ENCODE results near the gene GJC1. TPM values are rescaled to one million over a fixed set of nuclear protein-coding genes. Genes with fewer than 3 reads are reported as not detected.

The GJC1 gene
- total and polyA plus RNA-seq, 4 donors: 3.9 to 44.3 (median 8.5) TPM

GRCh38 chr17:44840936-44841335, 10.8 kb upstream of the GJC1 start:
- H3K27ac ChIP-seq (ENCODE audit: low read depth in 1 of 2, low read length in 1 of 2): no peak overlapping the region
- no peak overlapping the region for H3K4me3 ChIP-seq
- WGBS, 2 donors: 70 to 81% methylated on average over 3 of the region's 3 CpGs
- H3K9me3 ChIP-seq (ENCODE audit: control insufficient read depth in 4 of 4, insufficient read depth in 3 of 4, low read length in 3 of 4): no peaks in the 10 kb centered on the region
- H3K36me3 ChIP-seq (ENCODE audit: control insufficient read depth in 4 of 4, insufficient read depth in 4 of 4, low read length in 4 of 4): no peaks in the 10 kb centered on the region
- H3K27me3 ChIP-seq (ENCODE audit: control insufficient read depth in 3 of 3, insufficient read depth in 3 of 3, low read length in 2 of 3): no peaks in the 10 kb centered on the region
- no peak for DNase-seq
- H3K4me1 ChIP-seq (ENCODE audit: control insufficient read depth in 5 of 5, insufficient read depth in 5 of 5, low read length in 5 of 5): peaks cover 0 to 23% (median 0%) of the 10 kb centered on the region in 5 donors
- ATAC-seq (ENCODE audit: insufficient read depth, low FRiP score): no peak
- no peak for TF ChIP-seq CTCF (IDR thresholded peaks at IDR 0.05; ENCODE audit: control extremely low read depth, extremely low read depth)
- no peak overlapping the region for H3K9ac ChIP-seq (ENCODE audit: insufficient read depth in 1 of 2, low read length in 2 of 2)

DNA sequence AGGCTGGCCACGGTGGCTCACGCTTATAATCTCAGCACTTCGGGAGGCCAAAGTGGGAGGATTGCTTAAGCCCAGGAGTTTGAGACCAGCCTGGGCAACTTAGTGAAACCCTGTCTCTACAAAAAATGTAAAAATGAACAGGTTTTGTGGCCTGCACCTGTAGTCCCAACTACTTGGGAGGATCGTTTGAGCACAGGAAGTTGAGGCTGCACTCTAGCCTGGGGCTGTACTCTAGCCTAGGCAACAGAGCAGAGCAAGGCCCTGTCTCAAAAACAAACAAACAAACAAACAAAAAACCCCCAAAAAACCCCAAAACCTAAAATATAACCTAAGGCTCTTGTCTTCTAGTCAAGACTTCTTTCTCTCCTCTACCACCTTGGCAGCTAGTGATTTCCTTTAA, 10.2 kb upstream of the GJC1 start:
- Histone ChIP-seq H3K27ac (ENCODE audit: low read depth in 1 of 2, low read length in 1 of 2) (no peak overlapping the region), H3K9me3 (ENCODE audit: control insufficient read depth in 4 of 4, insufficient read depth in 3 of 4, low read length in 3 of 4) (no peaks in the 10 kb centered on the region), H3K27me3 (ENCODE audit: control insufficient read depth in 3 of 3, insufficient read depth in 3 of 3, low read length in 2 of 3) (no peaks in the 10 kb centered on the region), H3K4me3 (no peak overlapping the region), H3K36me3 (ENCODE audit: control insufficient read depth in 4 of 4, insufficient read depth in 4 of 4, low read length in 4 of 4) (no peaks in the 10 kb centered on the region), H3K4me1 (ENCODE audit: control insufficient read depth in 5 of 5, insufficient read depth in 5 of 5, low read length in 5 of 5) (peaks cover 0 to 23% (median 0%) of the 10 kb centered on the region in 5 donors), H3K9ac (ENCODE audit: insufficient read depth in 1 of 2, low read length in 2 of 2) (no peak overlapping the region)
- DNase-seq (no peak), ATAC-seq (ENCODE audit: insufficient read depth, low FRiP score) (no peak)
- no peak for TF ChIP-seq CTCF (IDR thresholded peaks at IDR 0.05; ENCODE audit: control extremely low read depth, extremely low read depth)
- WGBS, 2 donors: 68 to 76% methylated on average over 4 of the region's 4 CpGs

DNA sequence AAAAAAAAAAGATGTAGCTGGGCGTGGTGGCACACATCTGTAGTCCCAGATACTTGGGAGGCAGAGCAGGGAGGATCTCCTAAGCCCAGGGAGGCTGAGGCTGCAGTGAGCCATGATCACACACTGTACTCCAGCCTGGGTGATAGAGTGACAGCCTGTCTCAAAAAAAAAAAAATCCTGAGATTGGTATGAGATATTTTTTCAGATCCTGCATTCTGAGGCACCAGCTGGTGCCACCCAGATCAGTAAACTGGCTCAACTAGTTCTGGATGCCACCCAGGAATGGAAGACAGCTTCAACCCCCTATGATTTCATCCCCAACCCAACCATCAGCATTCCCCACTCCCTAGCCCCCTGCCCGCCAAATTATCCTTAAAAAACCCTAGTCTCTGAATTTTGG, 7.1 kb upstream of the GJC1 start:
- H3K36me3 ChIP-seq (ENCODE audit: control insufficient read depth in 4 of 4, insufficient read depth in 4 of 4, low read length in 4 of 4): no peaks in the 10 kb centered on the region
- H3K9me3 ChIP-seq (ENCODE audit: control insufficient read depth in 4 of 4, insufficient read depth in 3 of 4, low read length in 3 of 4): no peaks in the 10 kb centered on the region
- WGBS, 2 donors: 68 to 76% methylated on average over 2 of the region's 2 CpGs
- DNase-seq: no peak
- H3K9ac ChIP-seq (ENCODE audit: insufficient read depth in 1 of 2, low read length in 2 of 2): no peak overlapping the region
- no peak overlapping the region for H3K4me3 ChIP-seq
- no peaks in the 10 kb centered on the region for H3K4me1 ChIP-seq (ENCODE audit: control insufficient read depth in 5 of 5, insufficient read depth in 5 of 5, low read length in 5 of 5)
- TF ChIP-seq CTCF (IDR thresholded peaks at IDR 0.05; ENCODE audit: control extremely low read depth, extremely low read depth): no peak
- no peaks in the 10 kb centered on the region for H3K27me3 ChIP-seq (ENCODE audit: control insufficient read depth in 3 of 3, insufficient read depth in 3 of 3, low read length in 2 of 3)
- ATAC-seq (ENCODE audit: insufficient read depth, low FRiP score): no peak
- no peak overlapping the region for H3K27ac ChIP-seq (ENCODE audit: low read depth in 1 of 2, low read length in 1 of 2)

- H3K9me3 ChIP-seq (ENCODE audit: control insufficient read depth in 4 of 4, insufficient read depth in 3 of 4, low read length in 3 of 4): no peaks in the 10 kb centered on the region
- TF ChIP-seq CTCF (IDR thresholded peaks at IDR 0.05; ENCODE audit: control extremely low read depth, extremely low read depth): no peak
- DNase-seq (no peak), ATAC-seq (ENCODE audit: insufficient read depth, low FRiP score) (no peak)
- no peak overlapping the region for H3K27ac ChIP-seq (ENCODE audit: low read depth in 1 of 2, low read length in 1 of 2)
- no peaks in the 10 kb centered on the region for H3K27me3 ChIP-seq (ENCODE audit: control insufficient read depth in 3 of 3, insufficient read depth in 3 of 3, low read length in 2 of 3)
- no peaks in the 10 kb centered on the region for H3K36me3 ChIP-seq (ENCODE audit: control insufficient read depth in 4 of 4, insufficient read depth in 4 of 4, low read length in 4 of 4)
- H3K4me3 ChIP-seq: no peak overlapping the region
- peaks cover 0 to 15% (median 4%) of the 10 kb centered on the region in 5 donors for H3K4me1 ChIP-seq (ENCODE audit: control insufficient read depth in 5 of 5, insufficient read depth in 5 of 5, low read length in 5 of 5)
- WGBS, 2 donors: 90 to 93% methylated on average over 5 of the region's 5 CpGs
- H3K9ac ChIP-seq (ENCODE audit: insufficient read depth in 1 of 2, low read length in 2 of 2): no peak overlapping the region
These were observed 2.7 kb upstream of the GJC1 start for GRCh38 chr17:44832805-44833204.

All from lung (tissue), 12 donors.